GM23338 (cell line): ENCODE measurements around the gene AP1M1. TPM values are rescaled to one million over a fixed set of nuclear protein-coding genes. Genes with fewer than 3 reads are reported as not detected.

ENCODE experiments used
- ATAC-seq: fragments of 200-7000 bp; cut with Tn5 transposase; 3 replicates; pipeline ENCODE4 v1.9.1; 2020
- DNase-seq: peaks from one replicate; pipeline ENCODE4 v3.0.0-alpha.2; 2015; ENCODE audit warnings: low spot score
- H2AFZ ChIP-seq: fragments of 200-600 bp; sonication (generic); 2 replicates; pipeline ENCODE4 v1.8.0; 2016; ENCODE audit warnings: antibody characterized with exemption, mild to moderate bottlenecking, moderate library complexity
- H3F3A ChIP-seq: fragments of 200-600 bp; sonication (generic); replicated peaks from 2 replicates; pipeline ENCODE4 v1.8.0; 2017; ENCODE audit warnings: antibody characterized with exemption, mixed run types, low read depth
- H3K27ac ChIP-seq: fragments of 200-600 bp; sonication (generic); 2 replicates; pipeline ENCODE4 v1.6.1; 2016; ENCODE audit warnings: low read depth
- H3K27me3 ChIP-seq: fragments of 200-600 bp; sonication (generic); 2 replicates; pipeline ENCODE4 v1.8.0; 2016; ENCODE audit warnings: mild to moderate bottlenecking, mixed run types, moderate library complexity; ENCODE audit not compliant: insufficient read depth
- H3K36me3 ChIP-seq: fragments of 200-600 bp; sonication (generic); 2 replicates; pipeline ENCODE4 v1.8.0; 2016; ENCODE audit warnings: mild to moderate bottlenecking; ENCODE audit not compliant: insufficient read depth
- H3K4me1 ChIP-seq: fragments of 200-600 bp; sonication (generic); 2 replicates; pipeline ENCODE4 v1.8.0; 2016; ENCODE audit warnings: mild to moderate bottlenecking, moderate library complexity; ENCODE audit not compliant: insufficient read depth
- H3K4me2 ChIP-seq: fragments of 200-600 bp; sonication (generic); 2 replicates; pipeline ENCODE4 v1.7.1; 2017; ENCODE audit warnings: mixed run types
- H3K4me3 ChIP-seq: fragments of 200-600 bp; sonication (generic); 2 replicates; pipeline ENCODE4 v1.6.1; 2016; ENCODE audit warnings: mixed run types
- H3K79me2 ChIP-seq: fragments of 200-600 bp; sonication (generic); replicated peaks from 2 replicates; pipeline ENCODE4 v1.8.0; 2017; ENCODE audit warnings: mild to moderate bottlenecking; ENCODE audit not compliant: insufficient read depth
- H3K9me2 ChIP-seq: fragments of 200-600 bp; sonication (generic); 2 replicates; pipeline ENCODE4 v1.8.0; 2017; ENCODE audit not compliant: insufficient read depth
- H4K20me1 ChIP-seq: fragments of 200-600 bp; sonication (generic); replicated peaks from 2 replicates; pipeline ENCODE4 v1.8.0; 2017; ENCODE audit warnings: mild to moderate bottlenecking; ENCODE audit not compliant: insufficient read depth
- H3K27ac Mint-ChIP-seq: 2 replicates; pipeline ENCODE4 v1.8.0; 2020; ENCODE audit warnings: inconsistent platforms, mild to moderate bottlenecking, moderate library complexity, mixed read lengths
- H3K27me3 Mint-ChIP-seq: 3 replicates; pipeline ENCODE4 v1.8.0; 2022; ENCODE audit warnings: low read depth, mild to moderate bottlenecking, moderate library complexity, mixed read lengths, inconsistent platforms; ENCODE audit not compliant: insufficient read depth, poor library complexity
- H3K36me3 Mint-ChIP-seq: 3 replicates; pipeline ENCODE4 v1.8.0; 2021; ENCODE audit warnings: low read depth, mild to moderate bottlenecking, inconsistent platforms, moderate library complexity, mixed read lengths
- H3K4me1 Mint-ChIP-seq: 3 replicates; pipeline ENCODE4 v1.8.0; 2020; ENCODE audit warnings: mild to moderate bottlenecking, inconsistent platforms, mixed read lengths
- H3K4me3 Mint-ChIP-seq: 3 replicates; pipeline ENCODE4 v1.8.0; 2021; ENCODE audit warnings: moderate library complexity, mild to moderate bottlenecking, inconsistent platforms, mixed read lengths
- H3K9me3 Mint-ChIP-seq: 3 replicates; pipeline ENCODE4 v1.8.0; 2020; ENCODE audit warnings: moderate library complexity, mild to moderate bottlenecking, inconsistent platforms, mixed read lengths
- polyA plus RNA-seq: library from polyadenylated mRNA; unstranded; fragments of >200 nt; fragmentation: Nextera tagmentation; extraction: Ambion mirVana; gene quantifications from 2 replicates; pipeline ENCODE4 v1.2.1, GENCODE V29; 2016
- total RNA-seq: library from RNA; depleted of rRNA; stranded (reverse); fragments of >200 nt; shearing (Covaris generic); gene quantifications from 2 replicates; pipeline ENCODE4 v1.2.3, GENCODE V29; 2014
- TF ChIP-seq, protein P1 (sequence below): fragments of 250-450 bp; sonication (Bioruptor Pico); IDR thresholded peaks from 2 replicates; pipeline ENCODE4 v1.5.0; 2020; ENCODE audit warnings: mild to moderate bottlenecking, moderate library complexity

Gene AP1M1
- total and polyA plus RNA-seq, 2 experiments from 2014 or later = 22.0 to 32.0 TPM

DNA sequence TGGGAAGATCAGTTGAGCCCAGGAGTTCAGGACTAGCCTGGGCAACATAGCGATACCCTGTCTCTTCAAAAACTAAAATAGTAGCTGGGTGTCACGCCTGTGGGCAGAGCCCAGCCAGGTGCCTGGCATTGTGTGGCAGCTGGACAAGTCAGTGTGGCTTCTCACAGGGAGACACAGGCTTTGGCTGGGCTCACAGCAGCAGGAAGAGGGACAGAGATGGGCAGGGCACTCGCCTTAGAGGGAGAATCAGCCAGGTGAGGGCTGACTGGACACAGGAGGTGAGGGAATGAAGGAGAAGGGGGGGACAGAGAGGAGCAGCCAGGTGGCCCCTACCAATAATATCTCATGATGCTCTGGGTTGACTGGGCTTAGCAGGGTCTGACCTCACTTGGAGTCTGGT is 9.2 kb upstream of the AP1M1 start (continued):
- TF ChIP-seq, protein P1, sequence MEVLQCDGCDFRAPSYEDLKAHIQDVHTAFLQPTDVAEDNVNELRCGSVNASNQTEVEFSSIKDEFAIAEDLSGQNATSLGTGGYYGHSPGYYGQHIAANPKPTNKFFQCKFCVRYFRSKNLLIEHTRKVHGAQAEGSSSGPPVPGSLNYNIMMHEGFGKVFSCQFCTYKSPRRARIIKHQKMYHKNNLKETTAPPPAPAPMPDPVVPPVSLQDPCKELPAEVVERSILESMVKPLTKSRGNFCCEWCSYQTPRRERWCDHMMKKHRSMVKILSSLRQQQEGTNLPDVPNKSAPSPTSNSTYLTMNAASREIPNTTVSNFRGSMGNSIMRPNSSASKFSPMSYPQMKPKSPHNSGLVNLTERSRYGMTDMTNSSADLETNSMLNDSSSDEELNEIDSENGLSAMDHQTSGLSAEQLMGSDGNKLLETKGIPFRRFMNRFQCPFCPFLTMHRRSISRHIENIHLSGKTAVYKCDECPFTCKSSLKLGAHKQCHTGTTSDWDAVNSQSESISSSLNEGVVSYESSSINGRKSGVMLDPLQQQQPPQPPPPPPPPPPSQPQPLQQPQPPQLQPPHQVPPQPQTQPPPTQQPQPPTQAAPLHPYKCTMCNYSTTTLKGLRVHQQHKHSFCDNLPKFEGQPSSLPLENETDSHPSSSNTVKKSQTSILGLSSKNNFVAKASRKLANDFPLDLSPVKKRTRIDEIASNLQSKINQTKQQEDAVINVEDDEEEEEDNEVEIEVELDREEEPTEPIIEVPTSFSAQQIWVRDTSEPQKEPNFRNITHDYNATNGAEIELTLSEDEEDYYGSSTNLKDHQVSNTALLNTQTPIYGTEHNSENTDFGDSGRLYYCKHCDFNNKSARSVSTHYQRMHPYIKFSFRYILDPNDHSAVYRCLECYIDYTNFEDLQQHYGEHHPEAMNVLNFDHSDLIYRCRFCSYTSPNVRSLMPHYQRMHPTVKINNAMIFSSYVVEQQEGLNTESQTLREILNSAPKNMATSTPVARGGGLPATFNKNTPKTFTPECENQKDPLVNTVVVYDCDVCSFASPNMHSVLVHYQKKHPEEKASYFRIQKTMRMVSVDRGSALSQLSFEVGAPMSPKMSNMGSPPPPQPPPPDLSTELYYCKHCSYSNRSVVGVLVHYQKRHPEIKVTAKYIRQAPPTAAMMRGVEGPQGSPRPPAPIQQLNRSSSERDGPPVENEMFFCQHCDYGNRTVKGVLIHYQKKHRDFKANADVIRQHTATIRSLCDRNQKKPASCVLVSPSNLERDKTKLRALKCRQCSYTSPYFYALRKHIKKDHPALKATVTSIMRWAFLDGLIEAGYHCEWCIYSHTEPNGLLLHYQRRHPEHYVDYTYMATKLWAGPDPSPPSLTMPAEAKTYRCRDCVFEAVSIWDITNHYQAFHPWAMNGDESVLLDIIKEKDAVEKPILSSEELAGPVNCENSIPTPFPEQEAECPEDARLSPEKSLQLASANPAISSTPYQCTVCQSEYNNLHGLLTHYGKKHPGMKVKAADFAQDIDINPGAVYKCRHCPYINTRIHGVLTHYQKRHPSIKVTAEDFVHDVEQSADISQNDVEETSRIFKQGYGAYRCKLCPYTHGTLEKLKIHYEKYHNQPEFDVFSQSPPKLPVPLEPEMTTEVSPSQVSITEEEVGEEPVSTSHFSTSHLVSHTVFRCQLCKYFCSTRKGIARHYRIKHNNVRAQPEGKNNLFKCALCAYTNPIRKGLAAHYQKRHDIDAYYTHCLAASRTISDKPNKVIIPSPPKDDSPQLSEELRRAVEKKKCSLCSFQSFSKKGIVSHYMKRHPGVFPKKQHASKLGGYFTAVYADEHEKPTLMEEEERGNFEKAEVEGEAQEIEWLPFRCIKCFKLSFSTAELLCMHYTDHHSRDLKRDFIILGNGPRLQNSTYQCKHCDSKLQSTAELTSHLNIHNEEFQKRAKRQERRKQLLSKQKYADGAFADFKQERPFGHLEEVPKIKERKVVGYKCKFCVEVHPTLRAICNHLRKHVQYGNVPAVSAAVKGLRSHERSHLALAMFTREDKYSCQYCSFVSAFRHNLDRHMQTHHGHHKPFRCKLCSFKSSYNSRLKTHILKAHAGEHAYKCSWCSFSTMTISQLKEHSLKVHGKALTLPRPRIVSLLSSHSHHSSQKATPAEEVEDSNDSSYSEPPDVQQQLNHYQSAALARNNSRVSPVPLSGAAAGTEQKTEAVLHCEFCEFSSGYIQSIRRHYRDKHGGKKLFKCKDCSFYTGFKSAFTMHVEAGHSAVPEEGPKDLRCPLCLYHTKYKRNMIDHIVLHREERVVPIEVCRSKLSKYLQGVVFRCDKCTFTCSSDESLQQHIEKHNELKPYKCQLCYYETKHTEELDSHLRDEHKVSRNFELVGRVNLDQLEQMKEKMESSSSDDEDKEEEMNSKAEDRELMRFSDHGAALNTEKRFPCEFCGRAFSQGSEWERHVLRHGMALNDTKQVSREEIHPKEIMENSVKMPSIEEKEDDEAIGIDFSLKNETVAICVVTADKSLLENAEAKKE (CRISPR knock-in tag) = no peak

- Histone ChIP-seq H3K27ac (no peak overlapping the region), H3K27me3 (no peaks in the 10 kb centered on the region), H3K79me2 (peaks cover 15% of the 10 kb centered on the region), H3F3A (no peaks in the 10 kb centered on the region), H4K20me1 (peaks cover 4% of the 10 kb centered on the region; the same call in 1 of the 2 replicates), H3K9me2 (no peaks in the 10 kb centered on the region), H2AFZ (no peak overlapping the region), H3K36me3 (no peaks in the 10 kb centered on the region; the same call in 1 of the 2 replicates), H3K4me1 (no peaks in the 10 kb centered on the region), H3K4me2 (no peak overlapping the region), H3K4me3 (no peak overlapping the region)
- Mint-ChIP-seq H3K27me3 (peaks cover 8% of the 10 kb centered on the region), H3K27ac (no peak overlapping the region), H3K36me3 (peaks cover 47% of the 10 kb centered on the region), H3K9me3 (no peaks in the 10 kb centered on the region), H3K4me3 (no peak overlapping the region), H3K4me1 (peaks cover 7% of the 10 kb centered on the region)
- no peak for DNase-seq
- TF ChIP-seq, protein P1 (CRISPR knock-in tag) = no peak
- no peak for ATAC-seq
Measured at GRCh38 chr19:16190198-16190597, 7.5 kb upstream of the AP1M1 start.
